HAP-1 (cell line): ENCODE data around the gene COL28A1.

ENCODE experiments used
- DNase-seq, 2 experiments: peaks; one replicate each; pipeline ENCODE4 v3.0.0-alpha.2; 2016 to 2020; ENCODE audit warnings: low spot score in 2 of 2
- H3K27me3 ChIP-seq: fragments of 250-450 bp; sonication (Bioruptor Pico); 2 replicates; pipeline ENCODE4 v1.5.1; 2020; ENCODE audit warnings: low read depth, mild to moderate bottlenecking, moderate library complexity
- H3K36me3 ChIP-seq: fragments of 250-450 bp; sonication (Bioruptor Pico); replicated peaks from 2 replicates; pipeline ENCODE4 v1.5.1; 2020; ENCODE audit warnings: mild to moderate bottlenecking
- H3K4me1 ChIP-seq: fragments of 250-450 bp; sonication (Bioruptor Pico); 2 replicates; pipeline ENCODE4 v1.5.1; 2020; ENCODE audit warnings: mild to moderate bottlenecking
- H3K4me3 ChIP-seq: fragments of 250-450 bp; sonication (Bioruptor Pico); 2 replicates; pipeline ENCODE4 v1.5.1; 2020; ENCODE audit warnings: mild to moderate bottlenecking, moderate library complexity
- H3K9me3 ChIP-seq: fragments of 250-450 bp; sonication (Bioruptor Pico); 2 replicates; pipeline ENCODE4 v1.5.1; 2020; ENCODE audit warnings: mild to moderate bottlenecking, moderate library complexity
- in situ Hi-C: fragments of 300-500 bp; cut with MboI; formaldehyde crosslinking; loops from 3 replicates; pipeline ENCODE4 v1.14.3; 2020; ENCODE audit warnings: low sequenced_read_pairs, inconsistent platforms, mixed read lengths

COL28A1 gene

DNA sequence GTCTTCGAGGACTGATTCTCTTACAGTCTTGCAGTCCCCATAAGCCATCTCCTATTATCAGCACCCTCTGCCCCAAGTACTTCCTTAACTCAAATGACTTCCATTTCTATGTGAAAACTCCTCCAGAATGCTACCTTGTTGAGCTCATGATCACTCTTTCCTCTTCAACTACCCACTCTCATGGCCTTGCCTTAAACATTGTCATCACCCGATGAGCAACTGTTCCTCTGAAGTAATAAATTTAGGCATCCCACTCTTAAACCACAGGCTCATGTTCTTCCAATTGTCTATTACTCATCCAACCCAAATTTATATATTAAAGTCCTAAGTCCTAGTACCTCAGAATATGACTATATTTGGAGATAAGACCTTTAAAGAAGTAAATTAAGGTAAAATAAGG, 200.5 kb downstream of the COL28A1 start:
- no peak for DNase-seq
- Histone ChIP-seq H3K4me1 (no peaks in the 10 kb centered on the region), H3K27me3 (no peaks in the 10 kb centered on the region), H3K9me3 (no peaks in the 10 kb centered on the region), H3K4me3 (no peak overlapping the region), H3K36me3 (no peaks in the 10 kb centered on the region)
- in situ Hi-C loops = no loop called here

DNA sequence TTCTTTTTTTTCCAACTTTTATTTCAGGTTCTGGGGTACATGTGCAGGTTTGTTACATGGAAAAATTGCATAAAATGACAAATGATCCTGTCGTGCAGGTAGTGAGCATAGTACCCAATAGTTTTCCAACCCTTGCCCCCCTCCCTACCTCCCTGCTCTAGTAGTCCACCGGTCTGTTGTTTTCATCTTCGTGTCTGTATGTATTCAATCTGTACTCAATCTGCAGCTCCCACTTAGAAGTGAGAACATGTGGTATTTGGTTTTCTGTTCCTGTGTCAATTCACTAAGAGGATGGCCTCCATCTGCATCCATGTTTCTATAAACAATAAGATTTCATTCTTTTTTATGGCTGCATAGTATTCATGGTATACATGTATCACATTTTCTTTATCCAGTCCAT, 202.1 kb downstream of the COL28A1 start:
- Histone ChIP-seq H3K9me3 (no peaks in the 10 kb centered on the region), H3K4me1 (no peaks in the 10 kb centered on the region), H3K27me3 (no peaks in the 10 kb centered on the region), H3K36me3 (no peaks in the 10 kb centered on the region), H3K4me3 (no peak overlapping the region)
- DNase-seq = no peak
- in situ Hi-C loops = no loop called here

DNA sequence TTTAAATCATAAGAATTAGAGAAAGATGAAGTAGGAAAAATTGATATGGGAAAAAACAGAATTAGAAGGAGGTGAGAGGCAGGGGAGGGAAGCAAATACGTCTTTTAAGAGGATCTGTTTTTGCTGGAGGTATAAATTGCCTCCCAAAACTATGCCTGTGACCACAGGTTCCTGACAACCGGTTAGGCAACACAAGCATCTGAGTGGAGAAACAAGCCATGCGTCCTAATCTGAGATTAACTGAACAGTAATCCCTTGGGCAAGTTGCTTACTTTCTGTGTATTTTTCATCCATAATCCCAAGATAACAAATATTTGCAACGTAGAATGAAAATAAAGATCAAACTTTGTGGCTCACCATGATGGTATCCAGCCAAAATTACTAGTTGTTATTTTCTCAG, 204.2 kb downstream of the COL28A1 start:
- no peaks in the 10 kb centered on the region for H3K27me3 ChIP-seq
- in situ Hi-C loops = no loop called here
- H3K9me3 ChIP-seq = no peaks in the 10 kb centered on the region
- H3K4me1 ChIP-seq = no peaks in the 10 kb centered on the region
- H3K36me3 ChIP-seq = no peaks in the 10 kb centered on the region
- no peak overlapping the region for H3K4me3 ChIP-seq
- no peak for DNase-seq

DNA sequence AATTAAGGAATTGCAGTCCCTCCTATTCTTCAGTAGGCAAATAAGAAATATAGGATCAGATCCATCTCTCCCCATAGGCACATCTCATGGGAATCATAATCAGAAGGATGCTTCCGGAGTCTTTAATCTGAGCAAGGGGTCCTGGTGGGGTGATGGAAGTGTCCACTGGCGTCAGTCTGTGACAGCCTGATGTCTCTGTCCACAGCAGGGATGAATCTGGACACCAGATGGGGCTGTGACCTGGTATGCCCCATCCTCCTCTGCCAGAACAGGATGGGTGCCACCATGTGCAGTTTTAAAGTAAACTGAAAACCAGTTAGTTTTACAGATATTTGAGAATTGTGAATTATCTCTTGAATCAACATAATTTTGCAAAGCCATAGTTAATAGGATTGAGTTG, 204.7 kb downstream of the COL28A1 start:
- in situ Hi-C loops = no loop called here
- H3K4me1 ChIP-seq = no peaks in the 10 kb centered on the region
- no peaks in the 10 kb centered on the region for H3K27me3 ChIP-seq
- no peak overlapping the region for H3K4me3 ChIP-seq
- no peaks in the 10 kb centered on the region for H3K9me3 ChIP-seq
- H3K36me3 ChIP-seq = no peaks in the 10 kb centered on the region
- no peak for DNase-seq

DNA sequence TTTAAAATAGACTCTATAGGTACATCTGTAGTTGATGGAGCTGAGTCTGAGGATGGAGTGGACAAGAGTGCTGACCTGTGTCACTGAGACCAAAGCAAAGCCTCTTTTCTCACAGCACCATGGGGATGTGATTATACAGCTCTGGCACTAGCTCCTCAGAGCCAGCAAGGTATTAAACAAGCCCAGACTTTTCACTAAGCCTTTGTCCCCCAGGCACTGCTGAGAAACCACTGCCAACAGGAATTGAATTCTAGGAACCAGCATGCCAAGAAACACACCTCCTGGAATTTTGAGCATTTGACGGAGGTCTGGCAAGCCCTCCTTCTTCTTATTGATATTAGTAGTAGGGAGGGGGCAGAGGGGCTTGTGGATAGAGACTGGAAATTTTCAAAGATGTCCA, 206.3 kb downstream of the COL28A1 start:
- in situ Hi-C loops = no loop called here
- DNase-seq = no peak
- no peaks in the 10 kb centered on the region for H3K9me3 ChIP-seq

DNA sequence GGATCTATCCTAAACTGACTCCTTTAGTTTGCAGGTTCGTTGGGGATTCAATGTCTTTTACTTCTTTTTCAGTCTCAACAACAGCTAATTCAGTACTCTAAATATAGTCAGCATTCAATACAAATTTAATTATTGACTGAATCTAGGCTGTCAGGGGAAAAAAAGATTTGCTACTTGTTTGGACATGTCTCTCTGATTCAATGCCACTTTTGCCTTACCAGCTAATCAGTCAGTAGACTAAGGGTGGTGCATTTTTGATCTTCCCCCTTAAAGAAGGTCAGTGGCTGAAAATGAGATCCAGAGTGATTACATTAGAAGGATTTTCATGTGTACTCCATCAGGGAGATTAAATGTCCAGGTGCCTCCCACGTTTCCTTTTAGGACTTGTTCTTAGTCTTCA, 208.2 kb downstream of the COL28A1 start:
- Histone ChIP-seq H3K4me3 (no peak overlapping the region), H3K9me3 (no peaks in the 10 kb centered on the region), H3K4me1 (no peaks in the 10 kb centered on the region), H3K27me3 (no peaks in the 10 kb centered on the region), H3K36me3 (no peaks in the 10 kb centered on the region)
- DNase-seq = no peak
- in situ Hi-C loops = no loop called here

More for the DNA sequence above, 206.3 kb downstream of the COL28A1 start:
- Histone ChIP-seq H3K4me1 (no peaks in the 10 kb centered on the region), H3K4me3 (no peak overlapping the region), H3K36me3 (no peaks in the 10 kb centered on the region), H3K27me3 (no peaks in the 10 kb centered on the region)

DNA sequence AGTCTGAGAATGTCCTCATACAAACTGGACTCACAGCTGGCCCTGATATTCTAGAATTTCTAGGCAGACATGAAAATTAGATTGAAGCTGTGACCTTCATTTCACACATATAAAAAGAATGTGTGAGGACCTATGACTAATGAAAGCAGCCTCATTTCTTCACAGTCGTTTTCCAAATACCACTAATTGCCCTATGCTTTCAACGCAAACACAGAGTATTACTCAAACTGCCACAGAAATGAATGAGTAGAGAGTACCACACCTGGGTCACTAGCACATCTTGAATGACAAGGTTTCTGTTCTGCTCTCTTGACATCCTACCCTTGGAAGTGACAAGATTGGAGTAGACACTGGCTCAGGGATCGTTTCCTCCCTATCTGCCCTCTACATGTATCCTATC, 211.0 kb downstream of the COL28A1 start:
- H3K36me3 ChIP-seq = no peaks in the 10 kb centered on the region
- in situ Hi-C loops = no loop called here
- no peak overlapping the region for H3K4me3 ChIP-seq

DNA sequence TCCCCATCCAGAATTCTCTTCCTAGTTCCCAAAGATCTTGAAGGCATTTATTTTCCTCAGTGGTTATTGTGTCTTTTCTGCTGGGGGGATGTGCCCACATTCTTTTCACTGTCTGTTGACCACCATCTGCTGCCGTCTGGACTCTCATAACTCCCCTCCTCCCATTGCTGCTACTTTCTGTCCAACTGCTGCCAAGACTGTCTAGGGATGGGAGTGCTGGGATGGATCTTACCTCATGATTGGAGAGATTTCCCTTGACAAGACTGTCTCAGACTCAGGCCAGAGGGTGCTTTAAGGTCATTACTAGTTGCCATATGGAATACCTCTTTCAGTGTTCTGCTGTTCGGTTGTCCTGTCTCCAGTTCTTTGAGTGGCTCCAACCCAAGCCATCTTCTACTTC, 211.8 kb downstream of the COL28A1 start:
- in situ Hi-C loops = no loop called here
- DNase-seq = no peak
- no peaks in the 10 kb centered on the region for H3K27me3 ChIP-seq

More for the DNA sequence above, 211.0 kb downstream of the COL28A1 start:
- no peak for DNase-seq
- H3K4me1 ChIP-seq = no peaks in the 10 kb centered on the region
- no peaks in the 10 kb centered on the region for H3K27me3 ChIP-seq
- no peaks in the 10 kb centered on the region for H3K9me3 ChIP-seq

DNA sequence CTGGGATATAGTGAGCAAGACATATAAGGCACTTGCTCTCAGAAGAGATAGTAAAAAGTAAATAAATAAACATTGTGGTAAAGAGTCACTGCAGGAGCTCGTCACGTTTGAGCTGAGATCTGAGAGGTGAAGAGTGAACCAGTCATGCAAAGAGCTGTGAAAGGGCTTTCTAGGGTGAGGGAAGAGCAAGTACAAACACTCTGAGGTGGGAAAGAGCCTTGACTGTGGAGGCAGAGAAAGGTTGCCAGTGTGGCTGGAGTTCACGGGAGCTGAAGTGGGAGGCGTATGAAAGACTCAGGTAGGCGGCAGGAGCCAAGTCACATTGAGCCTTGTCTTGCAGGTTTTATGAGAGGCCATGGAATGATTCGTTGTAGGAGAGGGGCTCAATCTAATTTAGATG, 212.3 kb downstream of the COL28A1 start:
- in situ Hi-C loops = no loop called here
- H3K4me3 ChIP-seq = no peak overlapping the region
- H3K36me3 ChIP-seq = no peaks in the 10 kb centered on the region
- no peaks in the 10 kb centered on the region for H3K9me3 ChIP-seq
- no peaks in the 10 kb centered on the region for H3K4me1 ChIP-seq
- DNase-seq = no peak
- no peaks in the 10 kb centered on the region for H3K27me3 ChIP-seq

More for the DNA sequence above, 211.8 kb downstream of the COL28A1 start:
- Histone ChIP-seq H3K4me3 (no peak overlapping the region), H3K9me3 (no peaks in the 10 kb centered on the region), H3K4me1 (no peaks in the 10 kb centered on the region), H3K36me3 (no peaks in the 10 kb centered on the region)

DNA sequence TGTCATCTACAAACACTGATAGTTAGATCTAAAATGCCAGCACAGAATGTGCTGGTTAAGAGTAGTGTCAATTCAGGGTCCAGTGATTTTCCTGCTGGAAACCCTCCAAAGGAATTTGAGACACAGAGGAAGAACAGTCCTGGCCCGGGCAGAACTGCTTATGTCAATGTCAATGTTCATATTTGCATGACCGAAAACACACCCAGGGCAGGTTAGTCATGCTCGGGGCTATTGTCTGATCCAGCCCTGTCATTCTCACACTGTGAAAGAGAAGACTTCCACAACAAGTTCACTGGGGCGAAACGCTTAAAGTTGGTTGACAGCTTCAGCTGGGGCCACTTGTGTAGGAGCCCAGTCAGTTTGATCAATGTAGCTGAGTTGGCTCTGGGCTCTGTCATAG, 214.0 kb downstream of the COL28A1 start:
- no peak for DNase-seq
- H3K27me3 ChIP-seq = no peaks in the 10 kb centered on the region
- in situ Hi-C loops = no loop called here
- H3K4me3 ChIP-seq = no peak overlapping the region
- no peaks in the 10 kb centered on the region for H3K4me1 ChIP-seq
- H3K9me3 ChIP-seq = no peaks in the 10 kb centered on the region
- no peaks in the 10 kb centered on the region for H3K36me3 ChIP-seq

DNA sequence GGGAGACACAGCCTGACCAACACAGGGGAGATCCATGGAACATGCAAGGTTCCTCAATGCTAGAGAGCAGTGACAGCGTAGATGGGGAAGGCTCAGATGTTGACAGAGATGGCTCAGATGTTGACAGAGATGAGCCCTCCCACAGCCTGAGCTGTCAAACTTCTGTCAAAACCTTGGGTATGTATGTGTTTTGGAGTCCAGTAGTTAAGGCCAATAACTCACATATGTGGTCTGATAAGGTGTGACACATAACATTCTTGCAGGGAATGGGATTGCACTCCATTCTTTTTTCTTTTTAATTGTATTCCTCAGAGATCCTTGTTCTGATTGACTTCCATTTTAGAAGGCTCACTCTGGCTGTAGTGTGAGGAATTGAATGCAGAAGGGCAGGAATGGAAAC, 217.1 kb downstream of the COL28A1 start:
- no peak for DNase-seq
- no peaks in the 10 kb centered on the region for H3K36me3 ChIP-seq
- no peaks in the 10 kb centered on the region for H3K27me3 ChIP-seq
- H3K4me1 ChIP-seq = no peaks in the 10 kb centered on the region
- no peaks in the 10 kb centered on the region for H3K9me3 ChIP-seq
- in situ Hi-C loops = no loop called here
- H3K4me3 ChIP-seq = no peak overlapping the region

DNA sequence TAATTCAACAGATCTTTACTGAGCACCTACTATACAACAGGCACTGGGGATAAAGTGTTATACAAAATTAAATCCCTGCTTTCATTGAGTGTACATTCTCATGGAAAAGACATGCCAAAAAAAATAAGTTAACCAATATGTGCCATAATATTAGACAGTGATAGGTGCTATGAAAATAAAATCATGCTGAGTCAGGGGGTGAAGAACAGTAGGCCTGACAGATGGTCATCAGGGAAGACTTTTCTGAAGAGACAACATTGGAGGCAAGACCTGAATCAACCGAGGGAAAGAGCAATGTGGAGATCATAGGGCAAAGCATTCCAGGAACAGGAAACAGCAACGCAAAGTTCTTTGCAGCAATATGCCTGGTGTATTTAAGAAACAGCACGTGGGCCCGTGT, 217.8 kb downstream of the COL28A1 start:
- Histone ChIP-seq H3K4me3 (no peak overlapping the region), H3K36me3 (no peaks in the 10 kb centered on the region), H3K9me3 (no peaks in the 10 kb centered on the region), H3K27me3 (no peaks in the 10 kb centered on the region), H3K4me1 (no peaks in the 10 kb centered on the region)
- no peak for DNase-seq
- in situ Hi-C loops = no loop called here

DNA sequence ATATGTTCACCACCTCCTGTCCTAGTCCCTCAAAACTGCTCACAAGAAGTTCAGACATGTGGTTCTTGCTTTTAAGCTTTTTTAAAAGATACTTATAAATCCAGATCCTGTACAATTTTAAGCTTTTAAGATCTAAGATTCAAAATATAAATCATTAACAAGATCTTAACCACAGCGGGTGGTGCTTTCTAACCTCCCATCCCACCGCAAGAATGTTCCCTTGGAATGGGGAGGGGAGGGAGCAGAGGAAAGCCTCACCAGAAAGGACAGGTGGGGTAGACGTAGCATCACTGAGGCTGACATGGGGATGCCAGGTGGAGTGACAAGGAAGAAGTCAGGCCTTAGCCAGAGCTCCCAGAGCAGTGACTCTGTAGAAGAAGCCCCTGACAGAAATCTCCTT, 219.8 kb downstream of the COL28A1 start:
- Histone ChIP-seq H3K9me3 (no peaks in the 10 kb centered on the region), H3K4me3 (no peak overlapping the region), H3K36me3 (no peaks in the 10 kb centered on the region), H3K4me1 (no peaks in the 10 kb centered on the region), H3K27me3 (no peaks in the 10 kb centered on the region)
- no peak for DNase-seq
- in situ Hi-C loops = no loop called here

DNA sequence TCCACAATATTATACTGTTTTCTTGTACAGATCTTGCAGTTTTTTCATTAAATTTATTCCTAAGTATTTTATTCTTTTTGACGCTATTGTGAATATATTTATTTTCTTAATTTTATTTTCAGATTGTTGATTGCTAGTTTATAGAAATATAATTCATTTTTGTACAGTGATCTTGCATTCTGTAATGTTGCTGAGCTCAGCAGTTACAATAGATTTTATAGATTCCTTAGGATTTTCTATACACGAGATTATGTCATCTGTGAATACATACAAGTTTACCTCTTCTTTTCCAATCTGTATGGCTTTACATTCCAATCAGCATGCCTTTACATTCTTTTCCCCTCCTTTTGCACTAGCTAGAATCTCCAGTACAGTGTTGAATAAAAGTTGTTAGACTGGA, 223.3 kb downstream of the COL28A1 start:
- no peak overlapping the region for H3K4me3 ChIP-seq
- H3K36me3 ChIP-seq = no peaks in the 10 kb centered on the region
- DNase-seq = no peak
- no peaks in the 10 kb centered on the region for H3K9me3 ChIP-seq
- in situ Hi-C loops = no loop called here
- H3K4me1 ChIP-seq = no peaks in the 10 kb centered on the region
- H3K27me3 ChIP-seq = no peaks in the 10 kb centered on the region

DNA sequence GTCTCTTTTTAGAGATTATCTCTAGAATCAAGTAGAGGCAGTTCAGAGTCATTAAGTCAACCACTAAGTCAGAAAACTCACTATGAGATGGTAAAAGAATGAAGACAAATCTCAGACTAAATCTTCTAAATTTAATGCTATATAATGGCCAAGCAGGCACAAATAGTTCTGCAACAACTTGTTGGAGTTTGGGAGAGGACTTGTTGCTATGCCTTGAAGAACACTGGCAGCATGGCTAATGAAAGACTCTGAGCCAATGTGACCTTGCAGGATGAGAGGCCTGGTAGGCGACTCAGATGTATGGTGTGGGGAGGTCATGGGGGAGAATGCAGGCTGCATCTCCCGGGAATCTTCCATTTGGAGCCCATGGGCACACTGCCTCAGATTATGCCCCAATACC, 224.7 kb downstream of the COL28A1 start:
- in situ Hi-C loops = no loop called here
- Histone ChIP-seq H3K27me3 (no peaks in the 10 kb centered on the region), H3K4me1 (no peaks in the 10 kb centered on the region), H3K36me3 (no peaks in the 10 kb centered on the region), H3K9me3 (no peaks in the 10 kb centered on the region), H3K4me3 (no peak overlapping the region)
- DNase-seq = no peak
